ENCODE results near the gene CPB2.

CPB2 gene

DNA sequence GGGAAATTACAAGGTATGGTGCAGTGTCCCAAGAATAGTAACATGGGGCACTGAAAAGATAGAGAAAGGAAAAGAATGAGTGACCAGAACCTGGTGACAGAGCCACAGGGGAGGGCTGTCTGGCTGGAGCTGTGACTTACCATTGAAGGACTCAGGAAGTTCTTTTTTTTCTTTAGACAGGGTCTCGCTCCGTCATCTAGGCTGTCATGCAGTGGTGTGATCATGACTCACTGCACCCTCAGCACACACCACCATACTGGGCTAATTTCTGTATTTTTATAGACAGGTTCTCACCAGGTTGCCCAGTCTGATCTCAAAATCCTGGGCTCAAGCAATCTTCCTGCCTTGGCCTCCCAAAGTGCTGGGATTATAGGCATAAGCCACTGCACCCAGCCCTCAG, 8.8 kb upstream of the CPB2 start:
- TF ChIP-seq OSR1 (CRISPR knock-in tag; IDR thresholded peaks at IDR 0.05) (no peak), SNAI2 (CRISPR knock-in tag; IDR thresholded peaks at IDR 0.05) (no peak), ZFP30 (CRISPR knock-in tag; IDR thresholded peaks at IDR 0.05) (no peak)
- TF ChIP-seq, protein P1, sequence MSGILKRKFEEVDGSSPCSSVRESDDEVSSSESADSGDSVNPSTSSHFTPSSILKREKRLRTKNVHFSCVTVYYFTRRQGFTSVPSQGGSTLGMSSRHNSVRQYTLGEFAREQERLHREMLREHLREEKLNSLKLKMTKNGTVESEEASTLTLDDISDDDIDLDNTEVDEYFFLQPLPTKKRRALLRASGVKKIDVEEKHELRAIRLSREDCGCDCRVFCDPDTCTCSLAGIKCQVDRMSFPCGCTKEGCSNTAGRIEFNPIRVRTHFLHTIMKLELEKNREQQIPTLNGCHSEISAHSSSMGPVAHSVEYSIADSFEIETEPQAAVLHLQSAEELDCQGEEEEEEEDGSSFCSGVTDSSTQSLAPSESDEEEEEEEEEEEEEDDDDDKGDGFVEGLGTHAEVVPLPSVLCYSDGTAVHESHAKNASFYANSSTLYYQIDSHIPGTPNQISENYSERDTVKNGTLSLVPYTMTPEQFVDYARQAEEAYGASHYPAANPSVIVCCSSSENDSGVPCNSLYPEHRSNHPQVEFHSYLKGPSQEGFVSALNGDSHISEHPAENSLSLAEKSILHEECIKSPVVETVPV (CRISPR knock-in tag; IDR thresholded peaks at IDR 0.05): no peak
- no peak for ATAC-seq

DNA sequence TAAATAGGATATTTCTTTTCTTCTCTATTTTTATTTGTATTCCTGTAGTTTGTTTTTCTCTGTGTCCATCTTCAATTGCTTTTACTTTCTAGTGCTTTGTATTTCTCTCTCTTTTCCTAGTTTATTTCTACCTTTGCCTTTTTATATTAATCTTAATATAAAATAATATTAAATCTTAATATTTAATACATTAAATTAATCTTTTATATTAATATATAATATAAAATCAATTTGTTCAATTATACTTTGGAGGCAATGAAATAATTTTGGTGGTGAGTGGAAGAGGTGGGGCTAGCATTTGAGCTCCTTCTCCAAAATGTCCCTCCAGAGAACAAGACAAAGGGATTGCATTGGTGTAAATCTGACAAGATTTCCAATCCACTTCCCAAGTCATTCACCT, 6.3 kb upstream of the CPB2 start:
- TF ChIP-seq SNAI2 (CRISPR knock-in tag; IDR thresholded peaks at IDR 0.05) (no peak), TOX (CRISPR knock-in tag; IDR thresholded peaks at IDR 0.05; ENCODE audit: borderline replicate concordance) (no peak), PPARA (CRISPR knock-in tag; IDR thresholded peaks at IDR 0.05; ENCODE audit: borderline replicate concordance) (no peak), TSHZ2 (CRISPR knock-in tag; IDR thresholded peaks at IDR 0.05) (no peak), ZNF70 (CRISPR knock-in tag; IDR thresholded peaks at IDR 0.05) (no peak)
- ATAC-seq: no peak

- TF ChIP-seq POU6F1 (CRISPR knock-in tag; IDR thresholded peaks at IDR 0.05; ENCODE audit: borderline replicate concordance, low read depth) (no peak), TCF4 (CRISPR knock-in tag; IDR thresholded peaks at IDR 0.05; ENCODE audit: borderline replicate concordance) (no peak), ISL1 (CRISPR knock-in tag; IDR thresholded peaks at IDR 0.05) (no peak), TSHZ2 (CRISPR knock-in tag; IDR thresholded peaks at IDR 0.05) (no peak), ZNF70 (CRISPR knock-in tag; IDR thresholded peaks at IDR 0.05) (no peak), RARB (CRISPR knock-in tag; IDR thresholded peaks at IDR 0.05) (no peak), PPARA (CRISPR knock-in tag; IDR thresholded peaks at IDR 0.05; ENCODE audit: borderline replicate concordance) (no peak), GLIS3 (CRISPR knock-in tag; IDR thresholded peaks at IDR 0.05) (no peak), OSR1 (CRISPR knock-in tag; IDR thresholded peaks at IDR 0.05) (no peak)
- TF ChIP-seq, protein P1 (CRISPR knock-in tag; IDR thresholded peaks at IDR 0.05): no peak
- no peak for ATAC-seq
These were observed 4.6 kb upstream of the CPB2 start for GRCh38 chr13:46109451-46109850.

DNA sequence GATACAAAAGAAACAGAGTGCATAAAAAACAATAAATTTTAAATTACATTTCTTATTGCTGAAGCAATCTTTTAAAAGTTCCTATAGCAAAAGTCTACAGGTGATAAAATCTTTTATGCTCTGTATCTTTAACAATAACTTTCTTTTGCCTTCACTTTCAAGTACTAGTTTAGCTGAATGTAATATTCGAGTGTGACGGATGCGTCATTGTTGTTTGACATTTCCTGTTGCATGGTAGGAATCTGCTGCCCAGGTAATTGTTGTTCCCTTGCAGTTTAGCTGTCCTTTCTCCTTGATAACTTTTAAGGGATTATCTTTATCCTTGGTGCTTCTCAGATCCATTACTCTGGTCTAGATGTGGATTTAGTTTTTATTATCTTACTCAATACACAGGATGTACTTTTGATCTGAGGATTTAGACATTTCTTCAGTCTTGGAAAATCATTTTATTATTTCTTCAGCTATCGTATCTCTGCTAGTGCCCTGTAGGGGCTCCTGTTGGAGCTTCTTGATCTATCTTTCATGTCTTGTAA, 2.1 kb upstream of the CPB2 start:
- ATAC-seq: no peak
- TF ChIP-seq PPARA (CRISPR knock-in tag; IDR thresholded peaks at IDR 0.05; ENCODE audit: borderline replicate concordance): no peak
- TF ChIP-seq ZNF565 (CRISPR knock-in tag; conservative IDR thresholded peaks at IDR 0.05; ENCODE audit: low read depth): no peak
- TF ChIP-seq GLIS3 (CRISPR knock-in tag; IDR thresholded peaks at IDR 0.05): no peak
- no peak for TF ChIP-seq POU6F1 (CRISPR knock-in tag; IDR thresholded peaks at IDR 0.05; ENCODE audit: borderline replicate concordance, low read depth)
- no peak for TF ChIP-seq SNAI2 (CRISPR knock-in tag; IDR thresholded peaks at IDR 0.05)
- no peak for TF ChIP-seq BACH2 (CRISPR knock-in tag; IDR thresholded peaks at IDR 0.05; ENCODE audit: borderline replicate concordance)
